ENCODE measurements around the gene CALML5.
"Not testable (repeated sequence)": the region's sequence is repeated elsewhere in the genome, so short reads cannot be mapped to it uniquely, and the experiment has no call there.

Gene CALML5

DNA sequence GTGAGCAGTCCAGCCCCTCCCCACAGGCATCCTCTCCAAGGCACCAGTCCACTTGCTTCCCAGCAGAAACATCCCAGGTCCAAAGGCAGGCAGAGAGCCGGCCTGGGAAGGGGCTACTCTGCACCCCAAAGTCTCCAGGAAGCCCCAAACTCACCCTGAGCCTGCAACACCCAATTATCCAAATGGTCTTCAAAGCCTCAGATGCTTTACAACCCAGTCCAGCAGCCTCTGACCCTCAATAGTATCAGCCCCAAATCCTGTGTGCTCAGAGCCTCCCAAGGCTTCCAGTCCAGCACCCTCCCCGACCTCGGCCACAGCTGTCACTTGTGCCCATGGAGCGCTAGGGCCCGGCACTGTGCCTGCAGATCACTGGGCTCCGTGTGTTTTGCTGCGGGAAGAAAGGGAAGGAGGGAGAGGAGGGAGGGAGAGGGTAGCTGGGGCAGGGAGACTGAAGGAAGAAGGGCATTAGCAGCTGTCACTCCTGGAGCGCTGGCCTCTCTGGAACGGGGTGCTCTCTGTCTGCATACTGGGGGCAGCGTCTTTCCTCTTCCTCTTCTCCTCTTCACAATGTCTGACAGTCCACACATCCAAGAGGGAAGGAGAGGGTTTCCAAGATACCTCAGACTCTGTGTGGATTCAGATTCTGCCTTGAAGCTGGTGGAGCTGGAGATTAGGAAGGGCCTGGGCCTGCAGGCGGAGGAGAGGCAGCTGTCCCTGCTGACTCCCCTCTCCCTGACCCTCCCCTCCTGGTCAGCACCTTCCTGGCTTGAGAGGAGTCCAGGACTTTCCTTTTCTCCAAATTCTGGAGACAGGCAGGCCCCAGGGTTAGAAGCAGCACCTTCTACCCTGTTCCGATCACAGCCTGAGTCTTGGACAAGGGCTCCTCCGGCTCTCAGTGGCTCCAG, 13.2 kb downstream of the CALML5 start:
- no peak for DNase-seq (ENCODE audit: extremely low read depth in 1 of 2, low read depth in 1 of 2)

DNA sequence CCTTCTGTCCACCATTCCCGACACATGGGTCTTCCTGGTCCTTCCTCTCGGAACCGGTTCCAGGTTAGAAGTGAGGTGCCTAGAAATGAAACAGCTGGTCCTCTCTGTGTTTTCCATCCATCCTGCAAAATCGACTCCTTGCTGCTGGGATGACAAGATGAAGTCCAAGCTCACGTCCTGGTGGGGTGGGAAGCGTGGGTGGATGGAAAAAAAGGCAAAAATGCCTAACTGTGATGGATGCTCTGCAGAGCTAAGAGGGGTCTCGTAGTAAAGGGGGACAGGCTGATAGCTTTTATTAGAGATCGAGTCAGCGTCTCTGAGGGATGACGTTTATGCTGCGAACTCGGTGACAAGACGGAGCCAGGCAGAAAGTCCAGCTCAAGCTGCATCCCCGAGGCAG, 14.1 kb downstream of the CALML5 start:
- DNase-seq (ENCODE audit: extremely low read depth in 1 of 2, low read depth in 1 of 2): no peak

DNA sequence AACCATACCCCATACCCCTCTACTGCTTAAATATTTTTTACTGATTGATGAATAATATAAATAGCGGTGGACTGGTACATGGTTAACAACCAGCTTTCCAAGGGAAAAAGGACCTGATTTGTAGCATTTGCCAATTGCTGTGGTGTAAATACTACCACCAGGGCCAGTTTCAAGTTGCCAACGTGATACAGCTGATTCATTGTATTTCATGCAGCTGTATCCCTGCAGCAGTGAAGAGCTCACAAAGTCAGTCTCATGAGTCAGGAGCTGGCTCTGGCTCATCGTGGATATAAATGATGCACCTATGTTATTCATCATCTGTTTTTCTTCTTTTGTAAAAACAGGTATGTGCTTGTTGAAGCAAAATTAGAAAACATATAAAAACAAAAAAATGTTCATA, 15.2 kb downstream of the CALML5 start:
- DNase-seq (ENCODE audit: extremely low read depth in 1 of 2, low read depth in 1 of 2): no peak

DNA sequence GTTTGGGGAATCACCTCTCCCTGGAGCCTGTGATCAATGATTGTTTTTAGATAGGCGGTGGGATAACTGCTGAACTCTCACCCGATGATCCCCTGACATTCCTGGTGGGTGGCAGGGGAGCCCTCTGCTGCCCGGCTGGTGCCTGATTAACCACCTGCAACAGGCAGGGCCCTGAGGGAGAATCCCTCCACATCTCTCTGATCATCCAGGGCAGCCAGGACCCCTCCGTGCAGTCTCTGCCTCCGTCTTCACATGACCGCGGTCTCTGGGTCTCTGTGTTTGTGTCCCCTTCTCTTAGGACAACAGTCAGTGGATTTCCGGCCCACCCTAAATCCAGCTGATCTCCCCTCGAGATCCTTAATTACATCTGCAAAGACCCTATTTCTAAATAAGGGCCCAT, 17.4 kb downstream of the CALML5 start:
- DNase-seq (ENCODE audit: extremely low read depth in 1 of 2, low read depth in 1 of 2): no peak

DNA sequence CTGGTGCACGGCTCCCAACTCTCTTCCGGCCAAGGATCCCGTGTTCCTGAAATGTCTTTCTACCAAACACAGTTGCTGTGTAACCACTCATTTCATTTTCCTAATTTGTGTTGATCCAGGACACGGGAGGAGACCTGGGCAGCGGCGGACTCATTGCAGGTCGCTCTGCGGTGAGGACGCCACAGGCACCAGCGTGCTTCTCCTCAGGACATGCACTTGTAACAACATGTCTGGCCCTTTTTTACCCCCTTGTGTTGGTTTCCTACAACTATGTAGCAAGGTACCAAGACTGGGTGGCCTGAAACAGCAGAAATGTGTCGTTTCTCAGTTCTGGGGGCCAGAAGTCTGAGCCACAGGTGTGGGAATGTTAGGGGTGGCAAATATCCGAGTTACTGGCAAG, 18.2 kb downstream of the CALML5 start:
- DNase-seq (ENCODE audit: extremely low read depth in 1 of 2, low read depth in 1 of 2): no peak

DNA sequence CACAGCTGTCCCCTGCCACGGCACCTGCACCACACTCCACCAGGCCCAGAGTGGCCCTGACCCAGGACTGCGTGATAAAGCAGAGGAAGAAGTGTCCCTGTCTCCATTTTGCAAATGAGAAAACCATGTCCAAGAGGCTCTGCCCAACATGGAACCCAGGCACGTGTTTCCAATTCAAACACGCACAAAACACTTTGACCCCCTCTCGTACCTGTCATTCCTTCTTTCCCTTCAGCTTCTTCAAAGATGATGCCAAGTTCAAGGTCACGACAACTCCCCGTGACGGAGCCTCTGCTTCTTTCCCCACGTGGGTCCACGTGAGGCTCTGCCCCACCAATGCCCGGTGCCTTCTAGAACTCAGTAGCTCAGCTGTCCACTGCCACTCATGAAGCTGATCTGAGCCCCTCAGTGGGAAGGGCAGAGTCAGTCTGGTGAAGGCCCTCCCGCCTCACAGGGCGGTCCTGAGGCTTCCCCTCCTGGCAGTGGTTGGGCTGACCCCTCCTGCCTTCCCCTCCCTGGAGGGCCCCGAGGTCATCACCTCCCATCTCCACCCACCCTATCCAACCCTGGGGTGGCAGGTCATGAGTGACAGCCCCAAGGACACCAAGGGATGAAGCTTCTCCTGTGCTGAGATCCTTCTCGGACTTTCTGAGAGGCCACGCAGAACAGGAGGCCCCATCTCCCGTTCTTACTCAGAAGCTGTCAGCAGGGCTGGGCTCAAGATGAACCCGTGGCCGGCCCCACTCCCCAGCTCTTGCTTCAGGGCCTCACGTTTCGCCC, 19.0 kb downstream of the CALML5 start:
- DNase-seq (ENCODE audit: extremely low read depth in 1 of 2, low read depth in 1 of 2): no peak

DNA sequence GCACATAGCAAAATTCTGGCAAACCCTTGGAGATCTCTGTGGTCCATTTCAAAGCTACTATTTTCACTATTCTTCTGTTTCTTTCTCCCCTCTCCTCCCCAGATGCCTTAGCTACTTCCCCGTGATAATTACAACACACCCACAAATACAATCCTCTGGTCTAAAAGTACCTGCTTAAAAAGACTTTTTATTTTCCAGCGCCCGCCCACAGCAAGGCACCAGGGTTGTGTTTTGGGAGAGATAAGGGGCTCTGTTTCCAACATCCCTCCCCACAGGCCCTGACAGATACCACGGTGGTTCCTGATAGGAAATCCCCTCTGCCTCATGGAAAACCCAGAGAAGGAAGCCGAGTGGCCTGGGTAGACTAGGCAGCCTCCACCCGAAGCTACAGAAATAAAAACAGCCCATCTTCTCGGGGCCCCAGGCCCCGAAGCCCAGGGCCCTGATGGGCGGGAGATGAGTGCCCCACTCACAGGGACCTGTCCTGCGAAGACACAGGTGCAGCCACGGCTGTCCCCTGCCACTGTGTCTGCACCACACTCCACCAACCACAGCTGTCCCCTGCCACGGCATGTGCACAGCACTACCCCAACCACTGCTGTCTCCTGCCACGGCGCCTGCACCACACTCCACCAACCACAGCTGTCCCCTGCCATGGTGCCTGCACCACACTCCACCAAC, 19.7 kb downstream of the CALML5 start:
- no peak for DNase-seq (ENCODE audit: extremely low read depth in 1 of 2, low read depth in 1 of 2)

DNA sequence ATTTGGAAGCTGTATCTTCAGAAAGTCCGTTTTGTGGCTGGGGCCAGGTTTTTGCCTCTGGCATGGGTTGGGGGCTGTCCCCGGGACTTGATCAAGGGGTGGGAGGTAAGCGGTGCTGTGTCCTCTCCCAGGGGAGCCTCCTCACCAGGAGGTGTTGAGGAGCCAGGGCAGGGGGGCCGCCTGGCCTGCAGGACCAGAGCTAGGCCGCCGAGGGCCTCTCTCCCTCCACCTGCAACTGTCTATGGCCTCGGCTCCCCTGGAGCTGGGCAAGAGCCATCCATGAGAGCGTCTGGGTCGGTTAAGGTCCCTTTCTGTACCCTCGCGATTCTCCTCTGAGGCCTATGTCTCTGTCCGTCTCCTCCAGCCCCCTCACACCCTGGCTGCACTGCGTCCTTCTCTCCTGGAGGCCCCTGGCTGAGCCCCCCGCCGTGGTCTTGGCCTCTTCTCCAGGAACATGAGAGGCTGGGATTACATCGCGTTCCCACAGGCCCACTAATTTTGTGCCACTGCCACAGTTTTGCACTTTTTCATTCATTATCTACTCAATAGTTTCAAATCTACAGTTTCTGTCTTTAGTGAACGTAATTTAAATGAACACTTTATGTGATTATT, 20.6 kb downstream of the CALML5 start:
- DNase-seq (ENCODE audit: extremely low read depth in 1 of 2, low read depth in 1 of 2): no peak

DNA sequence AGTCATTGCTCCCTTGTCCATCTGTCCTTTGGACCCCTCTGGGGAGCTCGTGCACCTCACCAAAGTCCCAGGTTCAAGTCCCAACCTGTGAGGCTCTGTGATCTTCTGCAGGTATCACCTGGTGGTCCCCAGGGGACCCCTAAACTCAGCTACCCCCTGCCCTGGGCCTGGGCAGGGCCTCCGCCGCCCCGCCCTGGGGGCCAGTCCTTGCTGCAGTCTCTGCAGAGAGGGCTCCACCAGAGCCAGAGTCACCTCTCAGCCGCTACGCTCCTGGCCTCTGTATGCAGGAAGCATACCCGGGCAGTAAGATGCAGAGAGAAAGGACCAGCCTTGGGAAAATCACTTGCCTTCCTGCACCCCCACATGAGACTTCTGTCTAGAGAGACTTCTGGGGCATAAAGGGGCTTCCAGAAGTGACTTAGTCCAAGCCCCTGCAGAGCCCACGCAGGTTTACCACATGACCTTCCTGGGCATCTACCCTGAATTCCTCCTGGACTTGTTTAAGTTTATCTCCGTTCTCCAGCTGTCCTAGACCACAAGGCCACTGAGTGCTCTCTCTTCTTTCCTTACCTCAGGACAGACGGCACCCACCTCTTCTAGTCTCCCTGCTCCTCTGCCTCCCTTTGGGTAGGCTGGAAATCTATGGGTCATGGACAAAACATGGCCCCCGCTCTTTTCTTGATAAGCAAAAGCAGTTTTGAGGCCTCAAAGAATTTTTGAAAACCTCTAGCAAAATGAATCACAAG, 21.2 kb downstream of the CALML5 start:
- no peak for DNase-seq (ENCODE audit: extremely low read depth in 1 of 2, low read depth in 1 of 2)

DNA sequence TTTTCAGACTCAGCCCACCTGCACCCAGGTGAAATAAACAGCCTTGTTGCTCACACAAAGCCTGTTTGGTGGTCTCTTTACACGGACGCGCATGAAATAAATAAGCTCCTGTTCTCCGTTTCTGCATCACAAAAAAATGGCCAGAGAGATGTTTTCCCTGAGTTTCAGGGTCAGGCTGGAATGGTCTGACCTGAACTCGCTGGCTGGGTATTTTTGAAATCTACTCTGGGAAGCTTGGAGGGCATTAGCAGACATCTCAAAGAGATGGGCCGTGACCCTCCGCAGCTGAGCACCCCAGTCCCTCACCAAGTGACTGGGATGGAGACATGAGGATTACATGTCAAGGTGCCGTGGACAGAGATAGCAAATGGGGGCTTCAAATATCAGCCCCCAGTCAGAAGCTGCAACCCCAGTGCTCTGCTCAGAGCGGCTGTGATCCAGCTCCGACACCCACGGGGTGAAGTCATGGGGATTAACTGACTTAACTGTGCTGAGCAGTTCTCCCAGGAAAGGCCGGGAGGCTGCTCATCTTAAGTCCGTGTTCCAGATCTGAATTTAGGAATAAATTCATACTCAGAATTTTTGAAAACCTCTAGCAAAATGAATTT, 22.3 kb downstream of the CALML5 start:
- no peak for DNase-seq (ENCODE audit: extremely low read depth in 1 of 2, low read depth in 1 of 2)

DNA sequence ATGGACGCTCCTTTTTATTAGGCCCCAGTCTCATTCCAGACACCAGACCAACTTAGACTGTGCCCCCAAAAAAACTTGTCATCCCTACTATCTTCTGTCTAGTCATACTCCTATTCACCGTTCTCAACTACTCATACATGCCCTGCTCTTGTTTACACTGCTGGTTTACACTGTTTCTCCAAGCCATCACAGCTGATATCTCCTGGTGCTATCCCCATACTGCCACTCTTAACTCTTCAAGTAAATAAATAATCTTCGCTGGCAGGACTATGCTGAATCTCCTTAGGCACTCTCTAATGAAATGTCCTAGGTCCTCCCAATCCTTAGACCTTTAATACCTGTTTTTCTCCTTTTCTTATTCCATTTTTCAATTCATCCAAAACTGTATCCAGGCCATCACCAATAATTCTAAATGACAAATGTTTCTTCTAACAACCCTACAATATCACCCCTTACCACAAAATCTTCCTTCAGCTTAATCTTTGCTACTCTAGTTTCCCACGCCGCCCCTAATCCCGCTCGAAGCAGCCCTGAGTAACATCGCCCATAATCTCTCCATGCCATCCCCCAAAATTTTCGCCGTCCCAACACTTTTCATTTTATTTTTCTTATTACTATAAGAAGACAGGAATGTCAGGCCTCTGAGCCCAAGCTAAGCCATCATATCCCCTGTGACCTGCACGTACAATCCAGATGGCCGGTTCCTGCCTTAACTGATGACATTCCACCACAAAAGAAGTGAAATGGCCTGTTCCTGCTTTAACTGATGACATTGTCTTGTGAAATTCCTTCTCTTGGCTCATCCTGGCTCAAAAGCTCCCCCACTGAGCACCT, 23.2 kb downstream of the CALML5 start:
- not testable (repeated sequence) for DNase-seq (ENCODE audit: extremely low read depth in 1 of 2, low read depth in 1 of 2)

DNA sequence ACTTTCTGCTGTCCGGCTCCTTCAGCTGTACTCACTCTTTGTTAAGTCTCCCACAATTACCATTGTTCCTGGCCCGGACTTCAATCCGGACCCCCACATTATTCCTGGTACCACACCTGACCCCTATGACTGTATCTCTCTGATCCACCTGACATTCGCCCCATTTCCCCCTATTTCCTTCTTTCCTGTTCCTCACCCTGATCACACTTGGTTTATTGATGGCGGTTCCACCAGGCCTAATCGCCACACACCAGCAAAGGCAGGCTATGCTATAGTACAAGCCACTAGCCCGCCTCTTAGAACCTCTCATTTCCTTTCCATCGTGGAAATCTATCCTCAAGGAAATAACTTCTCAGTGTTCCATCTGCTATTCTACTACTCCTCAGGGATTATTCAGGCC, 24.3 kb downstream of the CALML5 start:
- not testable (repeated sequence) for DNase-seq (ENCODE audit: extremely low read depth in 1 of 2, low read depth in 1 of 2)

DNA sequence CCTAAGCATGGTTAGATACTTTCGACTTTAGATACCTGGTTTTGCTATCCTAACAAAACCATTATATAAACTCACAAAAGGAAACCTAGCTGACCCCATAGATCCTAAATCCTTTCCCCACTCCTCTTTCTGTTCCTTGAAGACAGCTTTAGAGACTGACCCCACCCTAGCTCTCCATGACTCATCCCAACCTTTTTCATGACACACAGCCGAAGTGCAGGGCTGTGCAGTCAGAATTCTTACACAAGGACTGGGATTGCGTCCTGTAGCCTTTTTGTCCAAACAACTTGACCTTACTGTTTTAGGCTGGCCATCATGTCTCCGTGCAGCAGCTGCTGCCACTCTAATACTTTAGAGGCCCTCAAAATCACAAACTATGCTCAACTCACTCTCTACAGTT, 24.7 kb downstream of the CALML5 start:
- DNase-seq (ENCODE audit: extremely low read depth in 1 of 2, low read depth in 1 of 2): not testable (repeated sequence)

DNA sequence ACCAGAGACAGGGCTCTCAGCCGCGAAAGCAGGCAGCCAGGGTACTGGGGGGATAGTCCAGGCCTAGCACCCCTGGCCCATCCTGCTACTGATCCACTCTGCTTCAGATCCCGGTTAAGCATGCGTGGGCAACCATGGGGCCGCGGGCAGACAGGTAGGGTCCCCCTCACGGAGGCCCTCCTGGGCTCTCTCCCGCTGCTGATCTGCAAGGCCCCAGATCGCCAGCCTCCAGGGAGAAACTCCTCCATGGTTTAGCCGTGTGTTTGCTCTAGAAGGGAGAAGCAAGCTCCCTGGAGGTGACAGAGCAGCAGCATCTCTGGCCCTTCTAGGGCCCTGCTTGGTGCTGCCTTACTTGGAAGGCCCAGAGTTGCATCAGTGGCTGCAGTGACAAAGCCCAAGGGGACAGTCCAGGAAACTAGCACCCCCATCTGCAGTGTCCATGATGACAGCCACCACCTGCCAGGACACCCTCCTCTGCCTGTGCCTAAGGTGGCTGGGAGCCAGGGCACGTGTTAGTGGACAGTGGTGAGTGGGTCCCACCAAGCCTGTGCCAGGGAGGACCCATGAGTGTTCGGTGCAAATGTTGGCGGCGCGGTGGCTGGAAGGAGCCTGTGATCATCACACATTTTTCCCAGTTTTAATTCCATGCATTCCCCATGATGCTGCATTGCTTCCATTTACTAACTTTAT, 29.2 kb downstream of the CALML5 start:
- no peak for DNase-seq (ENCODE audit: extremely low read depth in 1 of 2, low read depth in 1 of 2)

DNA sequence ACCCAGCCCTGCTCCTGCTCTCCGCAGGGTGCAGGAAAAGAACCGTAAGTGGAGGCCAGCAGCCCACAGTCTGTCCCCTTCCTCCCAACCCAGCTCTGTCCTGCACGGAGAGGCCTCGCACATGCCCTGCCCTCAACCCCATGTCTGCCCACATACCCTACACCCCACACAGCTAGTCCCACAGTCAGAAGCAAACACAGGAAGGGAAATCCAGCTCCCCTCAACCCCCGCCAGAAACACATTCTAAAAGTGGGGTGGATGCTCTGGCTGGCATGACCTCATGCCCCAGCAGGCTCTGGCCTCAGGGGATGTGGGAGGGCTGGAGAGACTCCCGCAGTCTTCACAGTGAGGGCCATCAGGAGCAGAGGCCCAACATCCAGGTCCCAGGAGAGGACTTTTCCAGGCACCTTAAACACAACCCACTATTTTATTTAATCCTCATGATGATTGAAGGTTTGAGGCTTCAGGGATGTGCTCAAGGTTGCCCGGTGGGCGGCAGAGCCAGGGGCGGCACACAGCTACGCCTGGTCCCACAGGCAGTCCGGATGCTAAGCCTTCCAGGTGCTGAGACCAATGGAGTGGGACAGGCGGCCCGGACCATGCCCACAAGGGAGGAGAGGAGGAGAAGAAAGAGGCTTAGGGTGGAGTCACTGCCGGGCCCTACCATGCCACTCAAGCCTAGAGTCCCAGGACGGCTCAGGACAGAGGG, 29.9 kb downstream of the CALML5 start:
- DNase-seq (ENCODE audit: extremely low read depth in 1 of 2, low read depth in 1 of 2): no peak

DNA sequence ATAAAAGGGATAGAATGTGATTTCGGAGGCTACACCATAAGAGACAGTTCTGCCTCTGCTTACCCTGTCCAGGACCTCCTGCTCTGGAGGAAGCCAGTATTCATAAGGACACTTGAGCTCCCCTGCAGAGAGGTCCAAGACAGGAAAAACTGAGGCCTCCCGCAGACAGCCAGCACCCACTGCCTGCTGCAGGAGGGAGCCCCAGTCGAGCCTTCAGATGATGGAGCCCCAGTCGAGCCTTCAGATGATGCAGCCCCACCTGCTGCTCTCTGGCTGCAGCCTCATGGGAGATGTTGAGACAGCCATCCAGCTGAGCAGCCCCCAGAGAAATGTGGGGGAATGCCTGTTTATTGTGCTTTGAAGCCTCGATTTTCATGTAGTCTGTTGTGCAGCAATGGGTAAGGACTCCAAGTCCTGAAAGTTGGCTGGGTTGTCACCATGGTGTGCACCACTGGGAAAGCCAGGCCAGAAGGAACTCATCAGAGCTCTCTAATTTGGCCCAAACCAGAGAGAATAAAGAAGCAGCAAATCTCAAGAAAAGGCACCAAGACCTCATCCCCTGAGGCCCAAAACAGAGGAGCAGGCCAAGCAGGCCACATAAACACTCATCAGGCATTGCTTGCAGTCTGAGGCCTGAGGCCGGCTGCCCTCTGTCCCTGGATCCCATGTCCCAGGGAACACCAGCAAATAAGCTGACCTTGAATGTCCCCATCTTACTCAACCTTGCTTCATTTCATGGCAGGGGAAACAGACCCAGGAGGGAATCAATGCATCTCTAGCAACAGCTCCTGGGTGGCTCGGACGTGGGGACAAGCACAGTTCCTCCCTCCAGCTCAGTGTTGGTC, 30.9 kb downstream of the CALML5 start:
- DNase-seq (ENCODE audit: extremely low read depth in 1 of 2, low read depth in 1 of 2): no peak

DNA sequence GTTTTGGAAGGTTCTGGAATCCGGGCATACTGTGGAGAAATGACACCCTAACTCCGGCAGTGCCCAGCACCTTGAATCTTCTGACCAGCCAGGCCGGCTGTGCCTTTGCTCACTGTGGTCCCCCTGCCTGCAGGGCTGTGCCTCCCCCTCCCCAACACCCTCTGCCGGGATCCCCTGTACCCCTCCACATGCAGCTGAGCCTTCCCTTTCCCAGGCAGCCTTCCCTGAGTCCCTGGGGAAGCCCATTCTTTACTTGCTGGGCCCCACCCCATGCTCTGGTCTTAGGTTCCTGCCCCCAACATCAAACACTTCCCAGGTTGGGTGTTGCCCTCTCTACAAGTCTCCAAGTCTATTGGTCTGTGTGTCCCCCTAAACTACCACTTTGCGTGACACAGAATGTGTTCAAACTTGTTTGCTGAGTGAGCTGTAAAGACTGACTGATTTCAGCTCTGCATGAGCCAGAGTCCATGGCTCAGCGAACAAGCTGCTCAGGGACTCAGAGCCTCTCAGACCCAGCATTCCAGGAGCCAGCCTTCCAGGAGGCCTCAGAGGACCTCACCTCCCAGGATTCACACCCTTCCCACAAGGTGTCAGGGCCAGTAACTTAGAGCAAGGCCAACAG, 31.6 kb downstream of the CALML5 start:
- DNase-seq (ENCODE audit: extremely low read depth in 1 of 2, low read depth in 1 of 2): no peak
